ENCODE results near the gene OOSP3.

OOSP3 gene

GRCh38 chr11:59943997-59944714 is 65.6 kb downstream of the OOSP3 start:
- TF ChIP-seq OSR1 (CRISPR knock-in tag; IDR thresholded peaks at IDR 0.05) (no peak), PPARA (CRISPR knock-in tag; IDR thresholded peaks at IDR 0.05; ENCODE audit: borderline replicate concordance) (no peak), SNAI2 (CRISPR knock-in tag; IDR thresholded peaks at IDR 0.05) (no peak), ZNF565 (CRISPR knock-in tag; conservative IDR thresholded peaks at IDR 0.05; ENCODE audit: low read depth) (no peak), POU6F1 (CRISPR knock-in tag; IDR thresholded peaks at IDR 0.05; ENCODE audit: borderline replicate concordance, low read depth) (no peak), ZC3H10 (CRISPR knock-in tag; IDR thresholded peaks at IDR 0.05) (no peak), ZNF8 (CRISPR knock-in tag; IDR thresholded peaks at IDR 0.05) (no peak), PATZ1 (CRISPR knock-in tag; IDR thresholded peaks at IDR 0.05; ENCODE audit: borderline replicate concordance) (no peak), RARB (CRISPR knock-in tag; IDR thresholded peaks at IDR 0.05) (no peak), ISL1 (CRISPR knock-in tag; IDR thresholded peaks at IDR 0.05) (no peak), ARNTL (CRISPR knock-in tag; IDR thresholded peaks at IDR 0.05; ENCODE audit: borderline replicate concordance, low read depth) (no peak), ESRRG (CRISPR knock-in tag; IDR thresholded peaks at IDR 0.05) (no peak), ZFP3 (CRISPR knock-in tag; IDR thresholded peaks at IDR 0.05) (no peak), CSRNP3 (CRISPR knock-in tag; IDR thresholded peaks at IDR 0.05) (no peak)
- no peak for ATAC-seq

- TF ChIP-seq ZNF8 (CRISPR knock-in tag; IDR thresholded peaks at IDR 0.05) (no peak), ZFP30 (CRISPR knock-in tag; IDR thresholded peaks at IDR 0.05) (no peak), GLIS3 (CRISPR knock-in tag; IDR thresholded peaks at IDR 0.05) (no peak), SNAI2 (CRISPR knock-in tag; IDR thresholded peaks at IDR 0.05) (no peak), CSDC2 (CRISPR knock-in tag; IDR thresholded peaks at IDR 0.05) (no peak), TSHZ2 (CRISPR knock-in tag; IDR thresholded peaks at IDR 0.05) (no peak), PATZ1 (CRISPR knock-in tag; IDR thresholded peaks at IDR 0.05; ENCODE audit: borderline replicate concordance) (no peak), PPARA (CRISPR knock-in tag; IDR thresholded peaks at IDR 0.05; ENCODE audit: borderline replicate concordance) (no peak), OSR1 (CRISPR knock-in tag; IDR thresholded peaks at IDR 0.05) (no peak), BACH2 (CRISPR knock-in tag; IDR thresholded peaks at IDR 0.05; ENCODE audit: borderline replicate concordance) (no peak), CSRNP3 (CRISPR knock-in tag; IDR thresholded peaks at IDR 0.05) (no peak), ZFP3 (CRISPR knock-in tag; IDR thresholded peaks at IDR 0.05) (no peak), ZNF565 (CRISPR knock-in tag; conservative IDR thresholded peaks at IDR 0.05; ENCODE audit: low read depth) (no peak), ZC3H10 (CRISPR knock-in tag; IDR thresholded peaks at IDR 0.05) (no peak)
- no peak for ATAC-seq
Observed at GRCh38 chr11:59944720-59945119, 66.1 kb downstream of the OOSP3 start.
